Stimulated activated CD4-positive, alpha-beta T cell treated with anti-CD3 and anti-CD28 coated beads, Interleukin-4, amount 100 ng/mL, for 1 hour (primary cell): Measurements from ENCODE around the gene ATG4A.

ENCODE experiments used
- DNase-seq: peaks from one replicate; pipeline ENCODE4 v3.0.0-alpha.2; 2020

ATG4A gene

DNA sequence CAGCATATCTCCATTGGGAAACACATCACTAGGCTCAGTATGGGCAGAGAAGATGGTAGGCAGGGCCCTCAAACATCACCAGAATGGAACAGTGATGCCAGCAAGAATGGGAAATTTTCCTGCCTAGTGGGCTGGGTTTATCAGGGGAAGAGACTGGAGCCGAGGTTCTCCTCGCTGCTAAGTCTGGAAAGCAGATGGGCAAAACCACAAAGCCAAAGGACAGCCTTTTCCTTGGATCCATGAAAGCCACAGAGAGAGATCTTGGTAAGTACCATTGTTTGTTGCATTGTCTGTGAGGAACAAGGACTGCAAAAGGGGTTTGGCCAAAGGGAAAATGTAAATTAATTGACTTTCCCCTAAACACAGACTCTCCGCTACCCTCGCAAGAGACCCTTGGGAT, 80.1 kb downstream of the ATG4A start:
- no peak for DNase-seq

DNA sequence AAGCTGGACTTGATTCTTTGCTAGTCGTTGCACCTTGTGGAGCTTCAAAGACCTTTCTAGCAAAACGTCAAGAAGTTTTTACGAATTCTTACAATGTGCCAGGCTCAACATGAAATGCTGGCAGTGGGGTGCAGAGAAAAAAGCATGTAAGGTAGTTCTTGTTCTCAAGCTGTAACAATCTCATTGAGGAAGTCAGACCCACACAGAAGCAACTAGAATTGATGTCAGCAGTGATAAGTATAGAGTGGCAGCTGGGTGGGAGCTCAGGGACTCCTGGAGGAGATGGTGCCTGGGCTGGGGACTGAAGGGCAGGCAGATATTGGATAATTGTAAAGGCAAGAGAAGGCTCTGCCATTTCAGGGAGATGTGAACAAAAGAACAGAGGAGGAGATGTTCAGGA, 82.3 kb downstream of the ATG4A start:
- DNase-seq, result no peak

DNA sequence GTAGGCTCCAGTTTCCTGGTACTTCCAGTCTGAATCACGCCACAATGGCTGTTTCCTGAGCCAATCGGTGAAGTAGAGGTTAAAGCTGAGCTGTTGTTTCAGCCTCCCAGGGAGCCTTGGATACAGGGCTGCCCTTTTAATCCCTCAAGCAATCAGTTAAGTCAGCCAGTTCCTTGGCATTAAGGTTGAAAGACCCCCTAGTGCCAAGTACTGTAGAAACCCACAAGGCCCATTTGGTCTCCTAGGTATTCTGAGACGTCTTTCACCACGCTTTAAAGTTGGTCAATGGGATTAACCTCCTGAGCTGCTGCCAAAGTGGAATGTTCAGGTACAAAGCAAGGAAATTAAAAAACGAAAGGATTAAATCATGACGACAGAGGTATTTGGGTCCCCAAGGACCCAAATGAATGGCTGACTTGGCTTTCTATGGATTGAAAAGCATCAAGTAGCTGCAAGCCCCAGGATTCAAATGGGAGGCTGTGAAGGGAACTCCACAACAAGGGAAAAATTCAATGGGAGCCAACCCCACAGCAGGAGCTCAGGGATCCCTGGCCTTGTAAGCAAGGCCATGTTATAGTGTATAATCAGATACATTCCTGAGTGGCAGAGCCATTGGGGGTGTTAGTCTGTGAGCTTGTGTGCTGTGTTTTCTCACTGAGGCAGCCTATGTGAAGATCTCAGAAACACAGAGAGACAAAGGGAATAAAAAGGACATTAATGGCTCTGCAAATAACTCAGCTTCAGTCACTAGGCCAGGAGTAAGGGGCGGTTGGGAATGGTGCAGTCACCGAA, 86.0 kb downstream of the ATG4A start:
- no peak for DNase-seq

DNA sequence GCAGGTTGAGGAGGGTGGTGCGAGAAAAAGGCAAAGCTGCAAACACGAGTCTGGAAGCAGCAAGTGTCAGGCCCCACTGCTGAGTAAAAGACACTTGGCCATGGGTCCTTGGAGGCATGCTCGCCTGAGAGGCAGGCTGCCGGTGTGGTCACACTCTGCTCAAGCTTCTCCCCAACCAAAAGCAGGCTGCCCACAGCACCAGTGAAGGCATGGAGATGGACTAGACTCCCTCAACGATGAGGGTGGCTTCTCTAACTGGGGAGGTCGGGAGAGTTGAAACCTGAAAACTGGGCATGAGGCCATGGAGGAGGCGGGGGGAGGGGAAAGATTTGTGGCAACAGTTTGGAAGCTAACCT, 86.5 kb downstream of the ATG4A start:
- no peak for DNase-seq

- no peak for DNase-seq
Observed at GRCh38 chrX:108186811-108187210, 95.2 kb downstream of the ATG4A start.

GRCh38 chrX:108198420-108198819, 106.8 kb downstream of the ATG4A start:
- DNase-seq, result no peak

DNA sequence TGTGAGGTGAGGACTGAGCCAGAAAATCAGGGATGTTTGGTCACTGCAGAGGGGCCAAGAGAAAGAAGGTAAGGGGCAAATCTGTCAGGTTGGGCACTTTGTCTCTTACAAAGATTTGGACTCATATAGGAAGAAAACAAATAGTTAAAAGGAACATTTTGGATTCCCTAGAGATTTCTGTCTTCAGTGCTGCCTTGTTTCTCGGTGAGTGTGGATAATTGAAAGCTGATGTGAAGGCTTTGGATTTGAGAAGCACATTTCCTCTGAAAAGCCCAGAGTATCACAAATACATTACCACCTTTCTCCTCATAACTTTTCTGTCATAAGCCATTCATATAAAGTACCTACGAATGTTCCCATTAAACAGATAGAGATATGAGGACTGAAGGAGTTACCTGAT, 107.5 kb downstream of the ATG4A start:
- DNase-seq, result no peak

- DNase-seq, result no peak
Observed at GRCh38 chrX:108199691-108200090, 108.1 kb downstream of the ATG4A start.

GRCh38 chrX:108203540-108203939, 112.0 kb downstream of the ATG4A start:
- no peak for DNase-seq
